CD4-positive, alpha-beta T cell treated with Interleukin-21 for 1 hour (primary cell): ENCODE measurements around the gene PRKG1.
"Not testable (repeated sequence)": the region's sequence is repeated elsewhere in the genome, so short reads cannot be mapped to it uniquely, and the experiment has no call there.

Source experiments
- DNase-seq: peaks from one replicate; pipeline ENCODE4 v3.0.0-alpha.2; 2020

PRKG1 gene

DNA sequence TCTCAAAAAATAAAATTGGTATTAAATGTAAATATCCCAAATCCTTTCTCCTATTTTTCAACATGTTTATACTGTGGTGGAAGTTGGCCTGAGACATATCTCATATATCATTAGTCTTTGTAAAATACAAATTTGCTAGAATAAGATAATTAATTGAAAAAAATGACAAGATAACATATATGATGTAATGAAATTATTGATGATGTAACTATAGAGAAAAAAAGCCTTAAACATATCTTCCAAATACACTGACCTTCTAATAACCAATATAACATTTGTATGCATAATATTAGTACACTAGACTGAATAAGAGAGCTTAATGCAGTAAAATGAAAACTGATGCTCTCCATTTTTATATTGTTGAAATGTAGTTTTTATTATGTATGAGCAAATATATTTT, 104.3 kb downstream of the PRKG1 start:
- no peak for DNase-seq

DNA sequence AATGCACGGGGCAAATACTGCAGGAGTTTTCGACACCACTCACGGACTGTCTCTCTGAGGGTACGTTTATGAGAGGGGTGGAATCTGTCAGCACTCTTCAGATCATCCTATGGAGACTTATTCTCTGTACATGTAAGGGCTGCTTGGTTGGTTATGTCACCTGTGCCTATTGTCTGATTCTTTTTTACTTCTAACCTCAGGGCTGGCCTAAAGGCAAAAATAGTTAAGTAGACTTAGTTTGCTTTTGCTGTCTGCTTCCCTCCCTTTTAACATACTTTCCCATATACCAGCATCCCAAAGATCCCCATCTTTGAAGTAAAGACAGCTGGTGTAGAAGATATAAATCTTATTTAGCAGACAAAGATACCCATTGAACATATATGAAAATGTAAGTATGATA, 105.9 kb downstream of the PRKG1 start:
- DNase-seq = no peak

DNA sequence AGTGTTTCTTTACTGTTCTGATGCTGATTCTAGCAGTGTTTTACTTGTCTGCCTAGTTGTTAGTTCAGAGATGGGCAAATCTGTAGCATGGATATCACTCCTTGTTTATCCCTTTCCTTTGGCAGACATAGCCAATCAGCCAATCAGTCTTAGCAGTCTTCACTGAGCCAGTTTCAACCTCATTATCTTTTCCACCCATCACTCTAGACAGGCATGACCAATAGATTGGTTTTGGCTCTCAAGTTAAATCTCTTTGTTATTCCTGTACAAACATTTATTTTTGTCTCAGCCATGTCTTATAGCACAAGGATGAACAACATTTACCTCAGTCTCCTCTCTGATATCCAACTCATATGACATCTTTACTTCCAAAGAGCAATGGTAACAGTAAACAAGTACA, 109.5 kb downstream of the PRKG1 start:
- DNase-seq = no peak

DNA sequence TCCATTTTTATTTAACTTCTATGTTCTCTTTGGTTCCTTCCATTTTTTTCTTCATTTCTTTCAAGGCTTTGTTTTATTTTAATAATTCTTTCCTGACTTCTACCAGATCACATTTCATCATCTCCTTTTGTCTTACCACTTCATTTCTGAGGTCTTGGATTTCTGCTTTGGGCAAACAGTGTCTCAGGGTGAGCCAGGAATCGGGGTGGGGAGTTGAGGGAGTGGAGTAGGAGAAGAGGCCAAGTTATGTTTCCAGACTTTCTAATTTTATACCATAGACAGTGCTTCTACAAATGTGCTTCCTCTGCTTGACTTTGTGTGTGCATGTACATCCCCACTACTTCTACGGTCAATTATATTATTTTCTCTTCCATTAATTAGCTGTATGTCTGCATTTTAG, 112.1 kb downstream of the PRKG1 start:
- DNase-seq = no peak

- no peak for DNase-seq
Measured at GRCh38 chr10:51188008-51188407, 113.7 kb downstream of the PRKG1 start.

- no peak for DNase-seq
Measured at GRCh38 chr10:51188866-51189265, 114.6 kb downstream of the PRKG1 start.

DNA sequence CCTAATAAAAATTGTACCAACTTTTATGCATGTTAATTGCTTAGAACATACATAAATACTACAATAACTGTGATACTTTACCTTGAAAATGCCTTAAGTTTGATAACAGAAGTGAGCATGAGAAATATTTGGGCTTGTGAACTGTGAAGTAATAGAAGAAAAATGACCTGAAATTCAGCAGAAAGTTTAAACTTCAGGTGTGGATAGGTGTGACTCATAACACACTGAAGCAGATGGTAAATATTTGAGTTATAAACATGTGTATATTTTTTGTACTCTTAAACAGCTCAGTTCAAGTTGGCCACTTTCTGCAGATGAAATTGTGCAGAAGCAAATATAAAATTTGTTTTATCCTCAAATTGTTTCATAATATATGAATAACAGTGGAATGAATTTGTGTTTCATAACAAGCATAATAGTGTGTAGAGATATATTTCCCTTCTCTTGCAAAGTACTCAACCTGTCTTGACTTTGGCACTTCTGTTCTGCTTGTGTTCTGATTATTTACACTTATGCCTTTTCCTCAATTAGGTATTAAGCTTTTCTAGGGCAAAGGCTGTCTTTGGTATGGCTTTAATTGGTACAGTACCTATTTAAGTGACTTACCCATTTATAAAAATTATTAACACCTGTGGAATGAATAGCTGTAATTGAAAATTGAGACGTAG, 122.4 kb downstream of the PRKG1 start:
- DNase-seq = no peak

GRCh38 chr10:51198170-51198569, 123.9 kb downstream of the PRKG1 start:
- DNase-seq = no peak

- DNase-seq = no peak
Measured at GRCh38 chr10:51201947-51202346, 127.7 kb downstream of the PRKG1 start.

GRCh38 chr10:51203359-51203758, 129.1 kb downstream of the PRKG1 start:
- no peak for DNase-seq

- DNase-seq = no peak
Measured at GRCh38 chr10:51204066-51204465, 129.8 kb downstream of the PRKG1 start.

DNA sequence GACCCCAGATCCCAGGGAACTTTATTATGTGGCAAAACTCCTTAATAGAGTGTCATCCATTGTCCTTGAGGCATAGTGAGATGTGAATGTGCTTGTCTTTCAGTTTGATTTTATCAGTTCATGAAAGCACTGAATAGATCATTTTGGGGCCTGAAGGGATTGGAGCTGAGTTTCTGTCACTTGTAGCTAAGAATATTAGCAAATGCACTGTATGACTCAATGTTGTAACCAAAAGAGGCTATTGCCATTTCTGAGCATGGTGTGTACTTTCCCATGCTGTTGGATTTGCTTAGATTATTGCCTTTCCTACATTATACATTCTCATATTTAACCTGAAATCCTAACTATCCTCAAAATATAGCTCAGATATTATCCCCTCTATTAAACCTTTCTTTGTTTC, 130.4 kb downstream of the PRKG1 start:
- DNase-seq = no peak

DNA sequence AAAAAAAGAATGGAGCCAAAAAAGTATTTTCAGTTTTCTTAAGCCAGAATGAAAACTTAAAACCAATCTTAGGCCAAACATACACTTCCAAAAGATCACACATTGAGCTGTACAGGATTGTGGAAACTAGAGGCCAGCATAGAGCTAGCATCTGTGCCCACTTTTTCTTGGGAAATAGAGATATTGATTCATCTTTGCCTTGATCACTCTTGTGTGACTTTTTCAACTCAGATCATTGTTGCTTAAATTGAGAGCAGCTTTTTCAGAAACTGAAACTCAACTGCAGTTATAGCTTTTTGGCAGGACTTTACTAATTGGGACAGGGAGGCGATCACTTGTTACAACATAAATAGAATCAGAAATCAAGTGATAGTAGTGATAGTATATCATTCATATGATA, 132.2 kb downstream of the PRKG1 start:
- DNase-seq = no peak

GRCh38 chr10:51212937-51213336, 138.7 kb downstream of the PRKG1 start:
- DNase-seq = not testable (repeated sequence)

GRCh38 chr10:51214207-51215196, 140.2 kb downstream of the PRKG1 start:
- no peak for DNase-seq

DNA sequence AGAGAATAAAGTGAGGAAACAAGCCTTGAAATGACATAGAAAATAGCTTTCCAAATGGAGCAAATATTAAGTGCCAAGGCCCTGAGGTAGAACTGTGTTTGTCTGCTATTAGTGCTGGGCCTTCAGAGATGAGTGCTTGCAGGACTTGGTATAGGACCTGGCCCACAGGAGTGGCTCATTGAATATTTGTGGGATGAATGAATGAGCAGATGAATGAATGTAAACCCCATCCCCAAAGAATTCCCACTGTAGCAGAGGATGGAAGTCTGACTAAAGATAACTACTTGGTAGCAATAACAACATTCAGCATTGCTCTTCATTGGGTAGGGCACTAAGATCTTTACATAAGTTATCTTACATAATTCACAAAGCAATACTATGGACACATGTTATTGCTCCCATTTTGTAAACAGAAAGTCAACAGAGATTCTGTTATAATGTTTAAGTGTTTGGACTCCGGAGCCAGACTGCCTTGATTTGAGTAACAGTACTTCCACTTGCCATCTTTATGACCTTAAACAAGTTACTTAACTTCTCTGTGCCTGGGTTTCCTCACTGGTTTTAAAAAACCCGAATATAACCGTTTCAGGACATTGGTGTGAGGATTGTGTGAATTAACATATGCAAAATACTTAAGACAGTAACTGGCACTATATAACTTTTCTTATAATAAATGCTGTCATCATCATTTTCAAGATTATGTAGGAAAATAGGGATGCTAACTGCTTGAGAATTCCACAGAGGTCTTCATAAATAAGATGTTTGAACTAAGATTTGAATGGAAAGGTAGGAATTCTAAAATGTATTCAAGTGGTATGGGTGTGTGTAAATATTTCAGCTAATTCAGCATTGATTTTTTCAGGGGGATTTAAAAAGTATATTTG, 141.9 kb downstream of the PRKG1 start:
- no peak for DNase-seq

DNA sequence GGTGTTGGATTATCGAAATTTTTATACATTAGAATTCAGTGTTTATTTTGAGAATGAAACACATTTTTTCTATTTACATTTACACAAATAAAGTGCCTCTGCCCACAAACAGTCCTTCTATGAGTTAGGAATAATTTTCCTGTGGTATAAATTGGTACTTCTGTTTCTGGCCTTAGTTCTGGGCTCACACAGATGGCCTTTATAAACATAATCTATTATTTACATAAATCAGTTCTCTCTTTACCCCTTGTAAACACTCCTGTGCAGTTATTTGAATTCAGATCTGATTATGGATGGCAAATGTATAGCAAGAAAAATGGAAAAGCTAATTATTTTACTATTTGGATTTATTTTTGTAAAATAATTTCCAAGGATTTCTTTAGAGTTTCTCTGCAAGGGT, 143.2 kb downstream of the PRKG1 start:
- DNase-seq = no peak

- no peak for DNase-seq
Measured at GRCh38 chr10:51224671-51225161, 150.4 kb downstream of the PRKG1 start.

DNA sequence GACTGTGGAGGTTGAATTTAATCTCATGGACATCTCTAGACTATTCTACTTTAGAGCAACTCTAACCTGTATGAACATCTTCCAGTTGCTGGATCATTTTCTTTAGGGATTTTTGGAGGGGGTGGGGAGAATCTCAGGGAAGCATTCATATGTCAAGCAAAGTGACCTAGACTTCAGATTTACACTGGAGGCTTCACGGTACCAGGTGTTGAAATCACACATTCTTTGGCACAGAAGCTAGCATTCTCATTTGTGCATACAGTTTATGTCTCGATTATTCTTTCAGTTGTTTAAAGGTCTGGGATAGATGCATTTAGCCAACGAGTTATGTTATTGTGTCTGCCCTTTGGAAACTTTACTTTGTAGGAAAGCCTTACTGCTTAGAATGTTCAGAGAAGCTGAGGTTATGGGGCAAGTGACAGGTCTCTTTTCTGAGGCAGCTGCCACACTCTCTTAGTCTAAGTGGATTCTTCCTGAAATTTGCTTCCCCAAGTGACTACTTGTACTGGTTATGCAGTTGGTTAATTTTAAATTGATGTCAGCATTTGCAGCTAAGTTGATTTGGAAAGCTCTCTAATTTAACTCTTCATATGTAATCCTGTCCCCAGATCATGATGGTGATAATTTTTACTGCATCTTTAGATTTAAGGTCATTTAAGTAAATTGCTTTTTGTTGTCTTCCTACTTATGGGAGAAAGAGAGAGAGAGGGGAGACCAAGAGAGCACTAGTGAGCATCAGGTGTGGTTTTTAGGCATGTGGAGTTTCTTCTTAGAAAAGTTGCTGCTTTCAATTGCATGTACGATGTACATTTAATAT, 153.8 kb downstream of the PRKG1 start:
- DNase-seq = no peak

GRCh38 chr10:51228714-51229100, 154.4 kb downstream of the PRKG1 start:
- no peak for DNase-seq

GRCh38 chr10:51230887-51231585, 156.7 kb downstream of the PRKG1 start:
- DNase-seq = no peak
